ENCODE data around the gene XDH.

The XDH gene

DNA sequence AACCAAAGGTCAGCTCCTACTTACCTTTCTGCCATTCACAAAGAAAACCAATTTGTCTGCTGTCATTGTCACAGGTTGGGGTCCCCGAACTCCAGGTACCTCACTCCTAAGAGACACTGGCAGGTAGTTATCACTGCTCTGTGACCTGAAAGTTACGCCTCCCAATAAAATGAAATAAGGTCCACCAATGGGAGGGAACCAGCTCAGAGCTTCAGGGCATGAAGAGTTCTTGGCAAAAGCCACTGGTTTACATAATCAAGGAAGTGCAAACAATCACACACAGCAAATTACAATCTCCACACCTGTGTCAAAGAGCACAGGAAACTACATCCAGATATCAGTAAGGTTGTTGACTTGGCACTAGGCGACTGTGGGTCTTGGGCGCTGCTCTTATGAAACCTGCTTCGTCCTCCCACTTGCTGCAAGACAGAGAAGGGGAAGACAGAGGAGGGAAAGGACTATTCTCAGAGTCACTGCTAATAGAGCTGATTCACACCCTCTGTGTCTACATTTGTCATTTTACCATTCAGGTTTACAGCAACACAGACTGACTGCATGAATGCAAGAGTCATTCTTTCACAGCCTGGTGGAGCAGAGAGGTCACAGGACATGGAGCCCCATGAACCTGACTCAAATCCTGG is at the start of gene XDH:
Gene XDH, minus strand, starts transcription at position 142 of the 641 bp plus-strand sequence. Its CDS starts 76 bp downstream, at position 66.
- peak; percentile 36 for DNase-seq

DNA sequence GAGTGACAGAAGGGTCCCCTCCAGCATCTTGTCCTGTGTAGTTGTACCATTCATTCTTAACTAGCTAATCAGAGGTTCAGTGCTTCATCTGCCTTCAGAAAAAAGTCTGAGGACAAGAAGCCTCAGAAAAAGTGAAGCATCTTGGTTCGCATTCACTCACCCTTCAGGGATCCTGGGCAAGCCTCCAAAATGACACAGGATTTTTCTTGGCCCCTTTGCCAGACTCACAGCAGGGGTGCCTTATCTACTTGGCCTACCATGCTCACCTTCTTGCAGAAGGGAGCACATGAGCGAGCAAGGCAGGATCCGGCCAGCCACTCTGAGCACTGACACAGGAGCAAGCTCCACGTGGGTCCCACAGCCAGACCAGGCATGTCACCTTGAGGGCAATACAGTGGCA is 43.1 kb upstream of the XDH start:
- no peak for DNase-seq

DNA sequence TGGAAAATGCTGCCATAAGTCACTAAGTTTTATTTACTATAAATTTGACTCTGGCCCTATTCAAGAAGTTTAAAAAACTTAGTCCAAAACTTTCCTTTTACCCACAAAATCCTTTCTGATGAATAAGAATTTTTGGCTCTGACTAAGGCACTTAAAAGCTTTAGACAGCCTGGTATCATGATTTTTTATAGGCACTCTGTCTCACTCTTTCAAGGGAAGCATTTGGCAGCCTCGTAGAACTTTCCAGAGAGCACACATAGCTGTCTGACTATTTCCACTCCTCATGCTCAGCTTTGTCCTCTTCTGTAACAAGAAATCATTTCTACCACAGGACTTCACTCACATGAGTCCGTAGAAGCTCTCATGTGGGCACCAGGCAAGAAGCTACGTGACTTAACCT is 32.3 kb upstream of the XDH start:
- no peak for DNase-seq

DNA sequence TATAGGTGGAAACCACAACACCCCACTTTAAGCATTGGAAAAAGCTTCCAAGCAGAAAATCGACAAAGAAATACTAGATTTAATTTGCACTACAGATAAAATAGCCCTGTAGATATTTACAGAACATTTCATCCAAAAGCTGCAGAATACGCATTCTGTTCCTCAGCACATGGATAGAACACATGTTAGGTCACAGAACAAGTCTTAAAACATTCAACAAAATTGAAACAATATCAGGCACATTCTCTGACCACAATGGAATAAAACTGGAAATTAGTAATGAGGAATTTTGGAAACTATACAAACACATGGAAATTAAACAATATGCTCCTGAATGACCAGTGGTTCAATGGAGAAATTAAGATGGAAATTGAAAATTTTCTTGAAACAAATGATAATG is 27.8 kb upstream of the XDH start:
- no peak for DNase-seq

DNA sequence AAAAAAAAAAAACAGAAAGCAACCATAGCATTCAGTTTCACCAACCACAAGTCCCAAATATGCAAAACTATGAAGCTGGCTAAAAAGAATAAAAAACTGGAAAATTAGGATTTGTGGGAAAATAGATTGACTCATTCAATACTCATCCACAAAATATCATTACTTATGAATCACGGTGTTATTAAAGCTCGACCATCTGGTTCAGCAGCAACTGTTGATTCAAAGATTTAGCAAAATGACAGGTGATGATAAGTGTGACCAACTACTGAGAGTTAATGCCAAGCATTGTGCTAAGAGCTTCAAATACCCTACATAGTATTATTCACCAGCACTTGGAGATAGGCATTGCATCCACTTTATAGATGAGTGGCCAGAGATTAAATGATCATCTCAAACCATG is 26.2 kb upstream of the XDH start:
- peak; percentile 56 for DNase-seq

DNA sequence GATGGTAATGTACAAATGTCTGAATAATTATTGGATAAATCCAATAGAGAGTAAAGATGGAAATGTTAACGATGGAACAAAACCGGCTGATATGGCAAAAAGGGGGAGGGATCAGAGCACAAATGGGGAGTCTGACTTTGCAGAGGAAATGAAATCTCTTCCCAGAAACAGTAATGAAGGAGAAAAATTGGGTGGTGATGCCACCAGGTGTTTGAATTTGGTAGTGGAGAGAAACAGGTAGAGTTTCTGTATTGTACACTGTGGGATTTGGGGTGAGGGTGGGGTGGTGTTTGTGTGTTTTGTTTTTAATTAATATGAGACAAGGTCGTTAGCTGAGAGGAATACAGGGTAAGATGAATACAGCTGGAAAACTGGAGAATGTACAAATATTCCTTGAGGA is 20.4 kb upstream of the XDH start:
- no peak for DNase-seq

DNA sequence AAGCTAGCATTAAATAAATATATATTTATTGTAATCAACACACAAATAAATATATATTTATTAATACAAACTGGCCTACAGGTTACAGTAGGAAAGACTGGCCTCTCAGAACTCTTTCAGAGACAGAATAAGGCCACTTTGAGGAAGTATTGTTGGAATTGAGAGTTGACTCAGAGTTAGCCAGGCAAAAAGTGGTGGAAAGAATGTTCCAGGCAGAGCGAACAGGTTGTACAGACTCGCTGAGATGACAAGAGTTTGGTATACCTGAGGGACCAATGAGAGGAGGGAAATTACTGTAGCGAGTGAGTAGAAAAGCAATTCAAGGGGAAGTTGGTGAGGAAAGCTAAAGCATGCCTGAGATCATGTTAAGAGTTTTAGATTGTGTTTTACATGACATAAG is 19.0 kb upstream of the XDH start:
- DNase-seq = no peak

DNA sequence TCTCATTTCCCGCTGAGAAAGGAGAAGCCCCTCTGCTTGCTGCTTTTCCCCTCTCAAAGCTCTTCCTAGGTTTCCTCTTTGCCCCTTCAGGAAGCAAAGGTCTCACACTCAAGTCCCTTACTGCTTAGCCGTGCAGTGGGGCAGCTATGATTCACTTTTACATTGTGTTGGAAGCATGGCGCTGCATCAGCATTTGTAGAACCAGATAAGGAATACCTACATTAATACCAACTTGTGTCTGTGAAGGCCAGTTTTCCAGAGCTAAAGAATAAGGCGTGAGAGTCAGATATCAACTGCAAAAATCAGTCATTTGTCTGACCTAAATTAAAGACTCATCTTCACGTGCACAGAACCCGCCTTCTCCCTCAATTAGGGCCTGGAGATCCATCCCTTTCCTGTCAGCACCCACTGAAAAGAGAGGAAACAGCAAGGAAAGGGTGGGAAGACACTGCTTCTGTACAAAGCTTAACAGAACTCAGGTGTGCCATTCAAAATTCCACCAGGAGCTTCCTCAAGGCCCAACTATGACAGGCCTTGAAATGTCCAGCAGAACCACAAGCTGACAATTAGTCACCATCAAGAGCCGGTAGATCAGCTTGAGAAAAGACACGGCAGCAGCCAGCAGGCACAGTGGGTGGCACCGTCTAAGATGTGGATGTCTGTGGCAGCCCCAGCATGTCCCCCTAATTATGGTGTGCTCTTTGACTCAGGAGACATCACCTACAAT is 16.1 kb upstream of the XDH start:
- peak; percentile 55 for DNase-seq

DNA sequence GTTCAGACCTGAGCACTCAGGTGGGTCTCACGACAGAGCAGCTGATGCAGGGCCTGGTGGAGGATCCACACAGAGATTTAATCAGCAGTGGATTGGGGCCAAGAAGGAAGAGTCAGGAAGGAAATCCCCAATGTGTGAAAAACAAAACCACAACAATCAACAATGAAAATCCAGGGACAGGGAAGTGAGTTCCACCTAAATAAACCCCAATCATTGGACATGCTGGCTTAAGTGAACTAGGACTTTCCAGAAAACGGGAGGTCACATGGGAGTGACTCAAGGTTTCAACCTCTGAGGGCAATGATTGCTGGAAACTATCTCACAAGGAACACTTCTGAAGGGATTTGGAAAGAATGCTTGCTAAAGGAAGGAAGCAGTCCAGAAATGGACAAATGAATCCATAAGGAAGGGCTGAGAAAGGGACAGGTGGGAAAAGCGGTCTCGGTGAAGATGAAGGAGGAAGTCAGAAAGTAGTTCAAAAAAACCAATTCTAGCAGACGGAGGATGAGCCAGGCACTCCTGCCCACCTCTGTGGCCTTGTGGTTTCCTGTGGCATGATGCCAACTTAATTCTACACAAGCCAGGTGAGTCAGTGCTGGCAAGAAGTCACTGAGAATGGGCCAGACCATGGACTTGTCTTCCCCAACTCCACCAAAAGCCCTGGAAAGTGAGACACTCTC is 15.4 kb upstream of the XDH start:
- peak; percentile 51 for DNase-seq

DNA sequence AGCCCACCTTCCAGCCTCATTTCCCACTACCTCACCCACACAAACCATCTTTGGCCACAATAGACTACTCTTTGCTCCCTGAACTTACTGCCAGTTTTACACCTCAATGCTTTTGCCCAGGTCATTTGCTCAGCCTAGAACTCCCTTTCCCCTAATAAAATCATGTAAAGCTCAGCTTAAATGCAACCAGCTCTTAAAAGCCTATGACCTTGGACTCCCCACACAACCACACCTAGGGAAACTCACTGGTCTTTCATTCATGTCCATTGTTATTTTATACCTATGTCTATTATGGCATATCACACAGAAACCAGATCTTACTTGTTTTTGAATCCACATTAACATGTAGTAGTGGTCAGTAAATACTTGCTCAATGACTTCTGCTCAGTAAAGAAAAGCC is 14.5 kb upstream of the XDH start:
- no peak for DNase-seq

DNA sequence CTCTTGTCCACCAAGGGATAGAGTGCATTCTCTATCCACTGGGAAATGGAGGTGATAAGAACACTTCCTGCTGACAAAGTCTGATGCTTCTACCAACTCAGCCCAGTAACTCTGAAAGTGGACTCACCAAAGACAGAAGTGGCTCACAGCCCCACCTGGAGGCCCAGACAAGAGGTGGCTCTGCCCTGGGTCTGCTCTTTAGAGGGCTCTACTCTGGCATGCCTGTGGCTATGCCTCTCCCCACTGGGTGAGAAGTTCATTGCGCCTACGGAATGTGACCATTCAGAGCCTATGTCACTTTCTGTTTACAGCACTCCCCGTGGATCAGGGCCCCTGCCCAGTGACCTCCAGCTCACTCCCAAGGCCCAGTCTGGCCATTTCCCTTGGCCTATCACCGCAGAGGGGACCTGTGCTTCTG is 13.5 kb upstream of the XDH start:
- DNase-seq = peak; percentile 59

DNA sequence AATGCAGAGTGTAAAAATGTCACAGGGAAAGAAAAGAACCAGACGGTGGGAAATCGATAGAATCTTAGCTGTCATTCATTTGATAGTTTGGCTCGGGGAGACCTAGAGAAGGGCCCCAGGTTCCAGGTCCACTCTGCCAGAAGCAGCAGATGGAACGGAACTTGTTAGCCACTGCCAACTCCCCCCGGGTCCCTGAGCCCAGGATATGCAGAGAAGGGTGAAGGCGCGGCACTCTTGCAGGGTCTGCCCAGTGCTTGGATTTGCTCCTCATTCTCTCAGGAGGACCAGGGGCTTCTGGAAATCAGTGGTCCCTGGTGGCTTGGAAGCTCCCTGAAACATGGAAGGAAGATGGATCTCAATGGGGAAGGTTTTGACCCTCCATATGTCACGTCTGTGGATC is 11.6 kb upstream of the XDH start:
- no peak for DNase-seq

DNA sequence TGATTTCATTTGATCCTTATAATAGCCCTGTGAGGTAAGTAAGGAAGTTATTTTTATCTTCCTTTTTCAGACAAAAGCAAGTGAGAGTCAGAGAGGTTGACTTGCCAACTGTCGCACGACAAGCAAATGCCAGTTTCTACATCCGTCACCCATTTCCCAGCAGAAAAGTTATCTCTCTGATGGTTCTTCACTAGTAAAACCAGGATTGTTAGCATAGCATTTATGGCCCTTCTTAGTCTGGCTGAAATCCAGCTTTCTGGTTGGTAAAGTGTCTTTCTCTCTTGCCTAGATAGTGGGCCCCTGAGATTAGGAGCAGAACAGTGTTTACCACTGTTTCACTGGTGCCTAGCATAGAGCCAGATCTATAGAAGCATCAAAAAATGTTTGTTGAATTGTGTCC is 7.1 kb upstream of the XDH start:
- no peak for DNase-seq

DNA sequence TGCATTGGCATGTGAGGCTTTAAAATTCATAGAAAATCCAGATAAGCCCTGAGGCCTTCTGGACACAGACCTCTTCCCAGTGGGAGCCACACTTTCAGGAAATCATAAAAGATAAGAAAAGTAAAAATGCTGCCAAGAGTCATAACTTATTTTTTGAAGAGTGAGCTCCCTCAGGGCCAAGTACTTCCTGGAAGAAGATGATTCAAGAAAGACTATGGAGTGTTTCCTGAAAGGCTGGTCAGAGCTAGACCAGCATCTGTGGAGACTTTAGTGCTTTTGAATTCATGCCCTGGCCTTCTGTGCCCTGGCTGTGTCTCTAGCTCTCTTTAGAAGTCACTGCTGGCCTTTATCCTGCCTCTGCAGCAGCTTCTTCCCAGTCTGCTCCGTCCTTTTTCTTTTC is 6.4 kb upstream of the XDH start:
- peak; percentile 95 for DNase-seq

DNA sequence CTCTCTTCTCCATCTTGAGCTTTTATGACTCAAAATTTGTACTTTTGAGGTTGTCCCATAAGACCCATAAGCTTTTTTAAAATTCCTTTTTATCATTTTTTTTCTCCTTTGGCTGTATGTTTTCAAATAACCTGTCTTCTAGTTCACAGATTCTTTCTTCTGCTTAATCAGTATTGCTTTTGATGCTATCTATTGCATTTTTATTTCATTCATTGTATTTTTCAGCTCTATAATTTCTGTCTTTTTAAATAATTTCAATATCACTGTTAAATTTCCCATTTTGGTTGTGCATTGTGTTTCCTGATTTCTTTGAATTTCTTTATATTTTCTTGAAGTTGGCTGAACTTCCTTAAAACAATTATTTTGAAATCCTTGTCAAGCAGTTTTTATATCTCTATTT is 4.8 kb upstream of the XDH start:
- DNase-seq = no peak

DNA sequence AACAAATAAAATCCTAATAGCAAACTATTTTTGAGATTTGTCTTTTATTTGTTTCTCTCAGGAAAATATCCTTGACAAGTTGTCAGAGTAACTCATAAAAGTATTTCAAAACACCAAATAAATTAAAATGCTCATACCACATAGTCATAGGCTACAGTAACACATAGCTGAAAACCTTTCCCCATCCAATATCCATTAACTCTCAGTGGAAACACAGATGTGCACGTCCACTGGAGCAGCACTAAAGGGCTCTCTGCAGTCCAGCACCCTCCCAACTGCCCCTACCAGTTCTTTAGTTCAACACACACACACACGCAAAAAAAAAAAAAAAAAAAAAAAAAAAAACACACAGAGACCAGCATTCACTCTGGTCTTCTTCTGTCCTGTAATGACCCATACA is 879 bp upstream of the XDH start:
- DNase-seq = no peak

DNA sequence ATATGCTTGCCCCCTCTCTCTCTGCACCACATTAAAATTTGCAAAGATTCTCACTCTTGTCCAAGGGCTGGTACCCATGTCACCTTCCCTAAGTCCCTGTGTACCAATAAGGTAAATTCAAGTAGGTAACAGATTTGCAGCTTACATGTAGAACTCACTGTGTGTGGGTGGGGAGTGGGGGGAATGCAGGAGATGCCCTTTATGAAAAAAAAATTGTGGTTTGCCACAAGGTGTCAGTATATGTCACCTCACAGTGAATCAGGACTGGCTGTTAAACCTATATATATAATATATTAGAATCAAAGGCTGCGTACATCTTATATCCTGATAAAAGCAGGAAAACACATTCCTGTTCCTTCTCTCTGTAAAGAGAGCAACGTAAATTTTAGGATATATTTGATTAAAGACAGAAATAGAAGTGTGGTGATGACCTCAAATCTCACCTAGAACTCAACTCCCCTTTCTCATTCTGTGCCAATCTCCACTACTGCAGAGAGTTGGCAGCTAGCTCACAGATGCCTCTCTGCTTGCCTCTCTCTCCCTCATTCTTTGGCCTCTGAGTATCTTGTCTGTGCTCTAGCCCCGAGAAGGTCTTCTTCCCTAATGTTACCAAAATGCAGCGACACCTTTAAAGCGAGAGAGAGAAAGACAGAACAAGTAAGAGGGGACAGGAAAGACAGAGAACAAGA is 536 bp downstream of the XDH start:
- DNase-seq = no peak

DNA sequence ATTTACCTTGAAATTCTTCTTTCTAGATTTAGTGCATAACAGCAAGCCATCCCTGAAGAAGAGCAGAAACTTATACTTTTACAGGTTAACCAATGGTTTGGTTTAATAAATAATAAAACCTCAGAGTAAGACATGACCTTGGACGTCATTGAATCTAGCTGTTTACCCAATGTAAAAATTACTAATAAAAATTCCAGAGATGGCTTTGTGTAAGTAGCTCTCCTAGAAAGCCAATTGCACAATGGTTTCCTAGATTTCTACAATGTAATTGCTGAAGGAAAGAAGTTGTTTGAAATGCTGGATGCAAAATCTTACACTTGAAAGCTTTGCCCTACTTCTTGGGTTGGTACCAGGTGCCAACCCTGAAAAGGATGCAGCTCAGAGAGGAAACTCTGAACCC is 1.5 kb downstream of the XDH start:
- no peak for DNase-seq

DNA sequence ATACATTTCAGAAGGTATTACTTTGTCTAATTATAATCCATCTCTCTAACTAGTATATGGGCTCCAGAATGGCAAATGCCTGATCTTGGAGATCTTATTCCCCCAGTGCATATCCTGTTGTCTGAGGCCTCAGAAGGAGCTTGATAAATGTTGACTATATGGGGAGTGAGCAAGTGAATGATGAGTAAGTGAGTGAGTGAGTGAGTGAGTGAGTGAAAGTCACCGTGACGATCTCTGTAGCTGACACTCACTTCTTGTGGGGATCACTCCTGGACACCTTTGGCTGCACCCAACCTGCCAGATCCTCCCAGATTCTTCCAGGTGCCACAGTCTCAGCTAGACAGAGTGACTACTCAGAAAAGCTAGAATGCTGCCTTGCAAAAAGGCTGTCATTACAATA is 2.8 kb downstream of the XDH start:
- DNase-seq = no peak

DNA sequence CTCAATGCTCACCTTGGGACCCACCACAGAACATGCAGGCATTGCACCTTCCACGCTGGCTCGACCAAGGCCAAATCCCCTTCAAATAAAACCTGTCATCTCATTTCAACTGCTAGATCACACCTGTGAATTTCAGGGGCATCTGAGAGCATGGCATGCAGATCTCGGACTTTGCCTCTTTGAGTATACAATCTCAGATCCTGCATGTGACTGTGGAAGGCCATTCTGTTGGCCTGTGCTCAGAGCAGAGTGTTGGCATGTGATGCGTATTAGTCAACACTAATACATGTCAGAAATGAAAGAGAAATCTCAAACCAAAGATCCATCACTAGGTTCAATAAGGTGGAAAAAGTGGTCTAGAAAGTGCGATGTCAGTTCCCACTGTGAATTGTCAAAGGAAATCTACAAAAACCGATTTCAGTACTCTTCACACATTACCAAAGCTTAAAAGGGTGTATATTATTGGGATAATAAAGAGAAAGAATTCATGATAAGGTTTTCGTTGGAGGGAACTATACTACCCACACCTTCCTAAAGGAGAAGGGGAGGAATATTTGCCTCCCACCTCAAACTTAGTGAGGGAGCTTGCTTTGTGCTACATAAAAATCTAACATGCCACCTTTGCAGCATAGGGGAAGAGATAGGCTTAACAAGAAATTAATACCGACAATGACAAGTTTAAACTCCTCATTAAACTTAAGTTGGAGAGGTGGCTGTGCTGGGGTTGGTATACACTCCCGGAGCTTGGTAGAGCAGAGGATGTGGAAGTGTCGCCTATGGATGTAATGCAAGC is 7.8 kb downstream of the XDH start:
- no peak for DNase-seq

DNA sequence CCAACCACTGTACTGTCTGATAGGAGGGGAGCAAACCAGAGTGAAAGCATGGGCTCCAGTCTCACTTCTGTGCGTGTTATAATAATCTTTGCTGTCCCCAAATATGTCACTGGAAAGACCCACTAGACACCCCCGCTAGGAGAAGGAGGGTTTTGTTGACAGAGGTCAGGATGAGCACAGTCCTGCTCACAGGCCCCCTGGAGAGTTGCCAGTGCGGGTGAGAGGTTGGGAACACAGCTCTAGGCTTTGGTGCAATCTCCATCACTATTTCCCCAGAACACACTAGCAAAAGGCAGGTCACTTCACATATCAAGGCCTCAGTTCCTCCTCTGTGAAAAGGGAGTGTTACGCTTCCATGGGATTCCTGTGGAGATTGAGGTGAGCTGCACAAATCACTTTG is 9.7 kb downstream of the XDH start:
- no peak for DNase-seq

DNA sequence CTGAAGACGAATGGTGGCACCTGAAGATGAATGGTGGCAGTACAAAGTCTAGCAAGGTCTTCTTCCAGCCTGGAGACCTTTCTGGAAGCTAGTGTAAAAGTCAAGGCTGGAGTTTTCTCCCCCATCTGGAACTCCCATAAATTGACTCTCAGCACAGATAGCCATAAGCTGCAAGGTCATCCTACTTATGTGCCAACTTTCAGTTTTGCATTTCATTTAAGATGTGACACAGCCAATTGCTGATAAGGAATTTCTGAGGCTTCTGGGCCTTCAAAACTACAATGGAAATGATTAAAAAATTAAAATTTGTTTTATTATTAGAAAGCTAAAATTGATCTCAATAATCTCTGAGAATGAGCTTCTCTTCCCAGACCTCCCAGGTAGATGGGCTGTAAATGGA is 10.2 kb downstream of the XDH start:
- DNase-seq = no peak

DNA sequence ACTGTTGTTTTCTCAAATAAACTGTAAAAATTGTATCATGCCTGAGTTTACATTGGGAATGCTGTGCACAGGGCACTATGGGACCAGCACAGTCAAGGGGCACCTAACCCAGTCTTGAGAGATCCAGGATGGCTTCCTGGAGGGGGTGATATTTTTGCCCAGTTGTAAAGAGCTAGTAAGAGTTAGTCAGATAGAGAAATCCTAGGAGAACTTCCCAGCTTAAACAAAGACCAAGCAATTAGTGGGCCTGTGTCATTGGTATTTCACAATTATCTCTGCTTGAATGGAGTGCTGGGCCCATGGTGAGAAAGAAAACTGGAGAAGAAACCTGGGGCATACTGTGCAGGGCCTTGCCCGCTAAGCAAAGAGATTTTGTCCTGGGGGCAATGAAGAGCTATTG is 12.2 kb downstream of the XDH start:
- DNase-seq = no peak

Data from NCI-H226 (cell line).